HepG2 (cell line): ENCODE results near the gene EMILIN1. TPM values are rescaled to one million over a fixed set of nuclear protein-coding genes. Genes with fewer than 3 reads are reported as not detected.

ENCODE experiments used
- KLF12 ChIP-seq: sonication (generic); formaldehyde crosslinking; IDR thresholded peaks from 2 replicates; pipeline ENCODE4 v1.4.0; 2020; ENCODE audit warnings: missing genetic modification reagents, borderline replicate concordance
- KMT2B ChIP-seq: IDR thresholded peaks from 2 replicates; pipeline ENCODE4 v1.6.1; 2016; ENCODE audit warnings: missing genetic modification reagents, missing compliant biosample characterization
- MAZ ChIP-seq, 2 experiments: sonication (generic) in 1 of 2; formaldehyde crosslinking in 1 of 2; IDR thresholded peaks; 2 replicates each; pipeline versions ENCODE4 v1.5.0 to v1.6.1; 2012 to 2020; ENCODE audit warnings: low read depth in 2 of 2, mild to moderate bottlenecking in 2 of 2, borderline replicate concordance in 1 of 2, improper control_type of control experiment in 1 of 2, low read length in 1 of 2, missing genetic modification reagents in 1 of 2, moderate library complexity in 1 of 2
- SNAI1 ChIP-seq: sonication (generic); formaldehyde crosslinking; IDR thresholded peaks from 2 replicates; pipeline ENCODE4 v1.5.0; 2020; ENCODE audit warnings: mild to moderate bottlenecking, missing genetic modification reagents, borderline replicate concordance
- SP2 ChIP-seq: sonication (generic); formaldehyde crosslinking; IDR thresholded peaks from 2 replicates; pipeline ENCODE4 v1.5.1; 2020; ENCODE audit warnings: mild to moderate bottlenecking, missing genetic modification reagents
- TBP ChIP-seq: sonication (generic); formaldehyde crosslinking; IDR thresholded peaks from 2 replicates; pipeline ENCODE4 v1.5.0; 2020; ENCODE audit warnings: missing genetic modification reagents
- ZC3H4 ChIP-seq: sonication (generic); formaldehyde crosslinking; IDR thresholded peaks from 2 replicates; pipeline ENCODE4 v1.4.0; 2020; ENCODE audit warnings: missing genetic modification reagents, borderline replicate concordance
- ZFP82 ChIP-seq: sonication (generic); formaldehyde crosslinking; IDR thresholded peaks from 2 replicates; pipeline ENCODE4 v1.5.1; 2020; ENCODE audit warnings: mild to moderate bottlenecking, missing genetic modification reagents, borderline replicate concordance
- ZNF34 ChIP-seq: sonication (generic); formaldehyde crosslinking; IDR thresholded peaks from 2 replicates; pipeline ENCODE4 v1.4.0; 2020; ENCODE audit warnings: mild to moderate bottlenecking, missing genetic modification reagents, borderline replicate concordance
- ZNF75D ChIP-seq: sonication (generic); formaldehyde crosslinking; IDR thresholded peaks from 2 replicates; pipeline ENCODE4 v1.8.1; 2023; ENCODE audit warnings: missing genetic modification reagents, mild to moderate bottlenecking, borderline replicate concordance
- ZNF768 ChIP-seq: sonication (generic); formaldehyde crosslinking; IDR thresholded peaks from 2 replicates; pipeline ENCODE4 v1.4.0; 2020; ENCODE audit warnings: missing genetic modification reagents
- polyA plus RNA-seq, 8 experiments: library from polyadenylated mRNA; depleted of rRNA in 3 of 8; stranded (reverse) in 7 of 8; unstranded in 1 of 8; fragments of >200 nt; fragmentation: Illumina TruSeq in 4 of 8; extraction: Trizol in 4 of 8; gene quantifications; 2 replicates each; pipeline versions ENCODE4 v1.2.1 to v1.2.3, GENCODE V29; 2011 to 2016; ENCODE audit warnings: low read depth in 4 of 8, missing spikeins in 1 of 8, mixed read lengths in 1 of 8; ENCODE audit not compliant: insufficient read depth in 1 of 8
- total RNA-seq, 5 experiments: library from RNA; depleted of rRNA; stranded (reverse); fragments of >200 nt; fragmentation: Illumina TruSeq; extraction: Trizol; gene quantifications; 2 replicates each; pipeline ENCODE4 v1.2.3, GENCODE V29; 2016; ENCODE audit warnings: low read depth in 1 of 5
- TF ChIP-seq, protein P1 (sequence below): sonication (generic); formaldehyde crosslinking; IDR thresholded peaks from 2 replicates; pipeline ENCODE4 v1.4.0; 2020; ENCODE audit warnings: missing genetic modification reagents
- TF ChIP-seq, protein P2 (sequence below): sonication (generic); formaldehyde crosslinking; IDR thresholded peaks from 2 replicates; pipeline ENCODE4 v1.8.0; 2022; ENCODE audit warnings: mild to moderate bottlenecking, missing genetic modification reagents
- TF ChIP-seq, protein P3 (sequence below): sonication (generic); formaldehyde crosslinking; IDR thresholded peaks from 2 replicates; pipeline ENCODE4 v1.4.0; 2020; ENCODE audit warnings: mild to moderate bottlenecking, missing genetic modification reagents
- TF ChIP-seq, protein P4 (sequence below): sonication (generic); formaldehyde crosslinking; IDR thresholded peaks from 2 replicates; pipeline ENCODE4 v1.5.0; 2020; ENCODE audit warnings: missing genetic modification reagents
- TF ChIP-seq, protein P5 (sequence below): sonication (generic); formaldehyde crosslinking; IDR thresholded peaks from 2 replicates; pipeline ENCODE4 v1.8.0; 2022; ENCODE audit warnings: low read depth, missing genetic modification reagents

The EMILIN1 gene
- total and polyA plus RNA-seq, 2 of the 13 experiments (the other 11 are each of a cell fraction or from before 2014, with no cell fraction given): 8.1 to 9.7 TPM

DNA sequence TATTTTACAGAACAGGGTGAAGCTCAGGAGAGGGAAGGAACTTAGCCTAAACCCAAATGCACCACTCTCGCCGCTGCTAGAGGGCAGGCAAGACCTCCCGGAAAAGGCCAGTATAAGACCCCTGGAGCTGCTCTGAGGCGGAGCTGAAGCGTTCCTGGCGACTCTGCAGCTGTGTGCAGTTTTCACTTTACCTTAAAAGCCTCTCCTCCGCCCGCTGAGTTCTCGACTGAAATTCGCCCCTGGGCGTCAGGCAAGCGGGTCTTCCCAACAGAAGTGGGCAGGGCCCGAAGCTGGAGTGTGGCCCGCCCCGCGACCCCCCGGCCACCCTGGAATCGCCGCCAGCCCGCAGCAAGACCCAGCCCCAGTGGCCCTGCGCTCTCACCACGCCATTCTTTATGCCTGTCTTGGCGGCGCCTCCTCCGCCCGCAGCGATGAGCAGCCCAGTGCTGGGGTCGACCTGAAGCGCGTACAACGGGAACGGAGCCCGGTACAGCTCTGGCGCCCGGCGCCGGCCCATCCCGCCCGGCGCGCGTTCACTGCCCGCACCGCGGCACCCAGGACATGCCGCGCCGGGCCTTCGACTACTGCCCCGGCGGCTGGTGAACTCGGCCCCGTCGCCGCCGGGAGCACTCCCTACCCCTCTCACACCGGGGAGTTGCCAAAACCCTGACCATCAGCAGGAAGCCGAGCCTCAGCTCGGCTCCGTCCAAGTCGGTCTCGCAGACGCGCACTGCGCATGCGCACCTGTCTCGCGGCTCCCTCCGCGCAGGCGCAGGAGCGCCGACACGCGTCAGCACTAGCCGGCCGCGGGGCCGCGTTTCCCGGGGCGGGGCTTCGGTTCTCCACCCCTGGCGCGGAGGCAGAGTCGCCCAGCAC is 55.7 kb downstream of the EMILIN1 start, which contains the start of gene PREB (continued):
- TF ChIP-seq SP2 (CRISPR knock-in tag) (no peak), ZC3H4 (CRISPR knock-in tag) (no peak; the same call in 1 of the 2 replicates), MAZ (IDR thresholded peaks at IDR 0.05; ENCODE audit: borderline replicate concordance, low read depth, low read length) (peak; percentile 69; the same call in 1 of the 2 replicates), MAZ (CRISPR knock-in tag; IDR thresholded peaks at IDR 0.05; ENCODE audit: low read depth) (peak; percentile 81; the same call in 1 of the 2 replicates), TBP (CRISPR knock-in tag) (no peak), ZNF34 (no peak; the same call in 1 of the 2 replicates), KLF12 (CRISPR knock-in tag) (no peak; the same call in 1 of the 2 replicates), ZNF768 (CRISPR knock-in tag) (peak; percentile 47), SNAI1 (CRISPR knock-in tag) (no peak), KMT2B (CRISPR knock-in tag) (0 out of 2 replicates have a peak, but pooled peaks have one; percentile 13), ZNF75D (CRISPR knock-in tag) (peak; percentile 16; the same call in 1 of the 2 replicates), ZFP82 (CRISPR knock-in tag) (no peak)
- TF ChIP-seq, protein P1, sequence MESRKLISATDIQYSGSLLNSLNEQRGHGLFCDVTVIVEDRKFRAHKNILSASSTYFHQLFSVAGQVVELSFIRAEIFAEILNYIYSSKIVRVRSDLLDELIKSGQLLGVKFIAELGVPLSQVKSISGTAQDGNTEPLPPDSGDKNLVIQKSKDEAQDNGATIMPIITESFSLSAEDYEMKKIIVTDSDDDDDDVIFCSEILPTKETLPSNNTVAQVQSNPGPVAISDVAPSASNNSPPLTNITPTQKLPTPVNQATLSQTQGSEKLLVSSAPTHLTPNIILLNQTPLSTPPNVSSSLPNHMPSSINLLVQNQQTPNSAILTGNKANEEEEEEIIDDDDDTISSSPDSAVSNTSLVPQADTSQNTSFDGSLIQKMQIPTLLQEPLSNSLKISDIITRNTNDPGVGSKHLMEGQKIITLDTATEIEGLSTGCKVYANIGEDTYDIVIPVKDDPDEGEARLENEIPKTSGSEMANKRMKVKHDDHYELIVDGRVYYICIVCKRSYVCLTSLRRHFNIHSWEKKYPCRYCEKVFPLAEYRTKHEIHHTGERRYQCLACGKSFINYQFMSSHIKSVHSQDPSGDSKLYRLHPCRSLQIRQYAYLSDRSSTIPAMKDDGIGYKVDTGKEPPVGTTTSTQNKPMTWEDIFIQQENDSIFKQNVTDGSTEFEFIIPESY (CRISPR knock-in tag): no peak
- TF ChIP-seq, protein P2, sequence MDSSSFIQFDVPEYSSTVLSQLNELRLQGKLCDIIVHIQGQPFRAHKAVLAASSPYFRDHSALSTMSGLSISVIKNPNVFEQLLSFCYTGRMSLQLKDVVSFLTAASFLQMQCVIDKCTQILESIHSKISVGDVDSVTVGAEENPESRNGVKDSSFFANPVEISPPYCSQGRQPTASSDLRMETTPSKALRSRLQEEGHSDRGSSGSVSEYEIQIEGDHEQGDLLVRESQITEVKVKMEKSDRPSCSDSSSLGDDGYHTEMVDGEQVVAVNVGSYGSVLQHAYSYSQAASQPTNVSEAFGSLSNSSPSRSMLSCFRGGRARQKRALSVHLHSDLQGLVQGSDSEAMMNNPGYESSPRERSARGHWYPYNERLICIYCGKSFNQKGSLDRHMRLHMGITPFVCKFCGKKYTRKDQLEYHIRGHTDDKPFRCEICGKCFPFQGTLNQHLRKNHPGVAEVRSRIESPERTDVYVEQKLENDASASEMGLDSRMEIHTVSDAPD (CRISPR knock-in tag): 0 out of 2 replicates have a peak, but pooled peaks have one; percentile 58
- TF ChIP-seq, protein P3, sequence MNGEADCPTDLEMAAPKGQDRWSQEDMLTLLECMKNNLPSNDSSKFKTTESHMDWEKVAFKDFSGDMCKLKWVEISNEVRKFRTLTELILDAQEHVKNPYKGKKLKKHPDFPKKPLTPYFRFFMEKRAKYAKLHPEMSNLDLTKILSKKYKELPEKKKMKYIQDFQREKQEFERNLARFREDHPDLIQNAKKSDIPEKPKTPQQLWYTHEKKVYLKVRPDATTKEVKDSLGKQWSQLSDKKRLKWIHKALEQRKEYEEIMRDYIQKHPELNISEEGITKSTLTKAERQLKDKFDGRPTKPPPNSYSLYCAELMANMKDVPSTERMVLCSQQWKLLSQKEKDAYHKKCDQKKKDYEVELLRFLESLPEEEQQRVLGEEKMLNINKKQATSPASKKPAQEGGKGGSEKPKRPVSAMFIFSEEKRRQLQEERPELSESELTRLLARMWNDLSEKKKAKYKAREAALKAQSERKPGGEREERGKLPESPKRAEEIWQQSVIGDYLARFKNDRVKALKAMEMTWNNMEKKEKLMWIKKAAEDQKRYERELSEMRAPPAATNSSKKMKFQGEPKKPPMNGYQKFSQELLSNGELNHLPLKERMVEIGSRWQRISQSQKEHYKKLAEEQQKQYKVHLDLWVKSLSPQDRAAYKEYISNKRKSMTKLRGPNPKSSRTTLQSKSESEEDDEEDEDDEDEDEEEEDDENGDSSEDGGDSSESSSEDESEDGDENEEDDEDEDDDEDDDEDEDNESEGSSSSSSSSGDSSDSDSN (CRISPR knock-in tag): peak; percentile 69
- TF ChIP-seq, protein P4, sequence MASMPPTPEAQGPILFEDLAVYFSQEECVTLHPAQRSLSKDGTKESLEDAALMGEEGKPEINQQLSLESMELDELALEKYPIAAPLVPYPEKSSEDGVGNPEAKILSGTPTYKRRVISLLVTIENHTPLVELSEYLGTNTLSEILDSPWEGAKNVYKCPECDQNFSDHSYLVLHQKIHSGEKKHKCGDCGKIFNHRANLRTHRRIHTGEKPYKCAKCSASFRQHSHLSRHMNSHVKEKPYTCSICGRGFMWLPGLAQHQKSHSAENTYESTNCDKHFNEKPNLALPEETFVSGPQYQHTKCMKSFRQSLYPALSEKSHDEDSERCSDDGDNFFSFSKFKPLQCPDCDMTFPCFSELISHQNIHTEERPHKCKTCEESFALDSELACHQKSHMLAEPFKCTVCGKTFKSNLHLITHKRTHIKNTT (CRISPR knock-in tag): no peak
- TF ChIP-seq, protein P5, sequence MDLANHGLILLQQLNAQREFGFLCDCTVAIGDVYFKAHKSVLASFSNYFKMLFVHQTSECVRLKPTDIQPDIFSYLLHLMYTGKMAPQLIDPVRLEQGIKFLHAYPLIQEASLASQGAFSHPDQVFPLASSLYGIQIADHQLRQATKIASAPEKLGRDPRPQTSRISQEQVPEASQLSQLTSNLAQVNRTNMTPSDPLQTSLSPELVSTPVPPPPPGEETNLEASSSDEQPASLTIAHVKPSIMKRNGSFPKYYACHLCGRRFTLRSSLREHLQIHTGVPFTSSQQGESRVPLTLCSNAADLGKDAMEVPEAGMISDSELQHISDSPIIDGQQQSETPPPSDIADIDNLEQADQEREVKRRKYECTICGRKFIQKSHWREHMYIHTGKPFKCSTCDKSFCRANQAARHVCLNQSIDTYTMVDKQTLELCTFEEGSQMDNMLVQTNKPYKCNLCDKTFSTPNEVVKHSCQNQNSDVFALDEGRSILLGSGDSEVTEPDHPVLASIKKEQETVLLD (CRISPR knock-in tag): no peak
